ENCODE measurements around the gene ARID3C.

Gene ARID3C

GRCh38 chr9:34659592-34660253 lies 30.9 kb upstream of the ARID3C start:
- DNase-seq: peak in 1 of 2 experiments; percentile 9
- TF ChIP-seq POLR2A (IDR thresholded peaks at IDR 0.05; ENCODE audit: low read length) (no peak), GATA1 (IDR thresholded peaks at IDR 0.05; ENCODE audit: low read depth, low read length) (no peak)

- no peak for DNase-seq
- TF ChIP-seq GATA1 (IDR thresholded peaks at IDR 0.05; ENCODE audit: low read depth, low read length) (no peak), POLR2A (IDR thresholded peaks at IDR 0.05; ENCODE audit: low read length) (no peak)
Measured at GRCh38 chr9:34658461-34658860, 29.6 kb upstream of the ARID3C start.

GRCh38 chr9:34656992-34657391 lies 28.1 kb upstream of the ARID3C start:
- DNase-seq: no peak
- TF ChIP-seq GATA1 (IDR thresholded peaks at IDR 0.05; ENCODE audit: low read depth, low read length) (no peak), POLR2A (IDR thresholded peaks at IDR 0.05; ENCODE audit: low read length) (no peak)

- no peak for TF ChIP-seq GATA1 (IDR thresholded peaks at IDR 0.05; ENCODE audit: low read depth, low read length)
- TF ChIP-seq POLR2A (IDR thresholded peaks at IDR 0.05; ENCODE audit: low read length): no peak
Measured at GRCh38 chr9:34655394-34655793, 26.5 kb upstream of the ARID3C start.

GRCh38 chr9:34654323-34655051 lies 25.6 kb upstream of the ARID3C start:
- no peak for TF ChIP-seq GATA1 (IDR thresholded peaks at IDR 0.05; ENCODE audit: low read depth, low read length)
- no peak for TF ChIP-seq POLR2A (IDR thresholded peaks at IDR 0.05; ENCODE audit: low read length)
- DNase-seq: no peak

More at GRCh38 chr9:34655394-34655793, 26.5 kb upstream of the ARID3C start:
- no peak for DNase-seq

DNA sequence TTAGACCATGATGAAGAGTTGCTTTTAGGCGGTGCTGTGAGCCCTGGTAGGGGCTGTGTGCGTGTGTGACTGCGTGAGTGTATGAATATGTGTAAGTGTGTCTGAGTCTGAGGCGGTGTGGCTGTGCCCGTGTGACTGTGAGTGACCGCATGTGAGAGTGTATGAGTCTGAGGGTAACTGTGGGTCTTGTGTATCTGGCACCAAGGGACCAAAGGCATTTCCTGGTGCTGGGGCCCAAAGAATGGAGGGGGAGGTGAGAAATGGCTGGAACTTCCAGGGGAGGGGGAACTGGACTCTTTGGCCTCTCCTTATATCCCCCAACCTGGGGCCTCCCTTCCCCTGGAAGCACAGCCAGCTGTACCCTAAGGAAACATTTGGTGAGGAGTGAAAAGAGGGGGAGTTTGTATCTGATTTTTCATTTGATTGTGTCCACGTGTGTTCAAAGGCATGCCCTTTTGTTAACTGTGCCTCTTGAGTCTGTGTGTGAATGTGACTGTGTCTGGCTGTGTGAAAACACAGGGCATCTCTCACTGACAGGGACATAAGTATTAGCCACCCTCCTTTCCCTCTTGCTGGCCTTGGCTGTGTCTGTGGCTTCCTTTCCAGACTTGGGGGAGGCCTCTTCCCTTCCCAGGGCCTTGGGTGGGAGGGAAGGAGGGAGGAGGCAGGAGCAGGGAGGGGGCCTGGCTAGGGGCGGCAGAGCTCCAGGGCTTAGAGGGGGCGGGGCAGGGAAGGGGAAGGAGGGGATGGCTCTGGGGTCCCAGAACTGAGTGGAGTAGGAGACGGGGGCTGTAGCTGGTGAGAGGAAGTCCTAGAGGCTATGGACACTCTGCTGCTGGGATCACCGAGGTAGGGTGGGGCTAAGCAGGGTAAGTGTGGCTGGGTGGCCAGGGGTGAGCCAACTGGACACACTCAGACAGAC lies 24.5 kb upstream of the ARID3C start:
- DNase-seq: no peak
- TF ChIP-seq POLR2A (IDR thresholded peaks at IDR 0.05; ENCODE audit: low read length) (no peak), GATA1 (IDR thresholded peaks at IDR 0.05; ENCODE audit: low read depth, low read length) (no peak)

GRCh38 chr9:34652602-34653000 lies 23.7 kb upstream of the ARID3C start:
- no peak for TF ChIP-seq POLR2A (IDR thresholded peaks at IDR 0.05; ENCODE audit: low read length)
- DNase-seq: no peak

GRCh38 chr9:34651876-34652601 lies 23.2 kb upstream of the ARID3C start, which contains the start of gene IL11RA:
TSS of gene IL11RA (plus strand) at chr9:34652185. CDS start at chr9:34655218, 3,033 bp downstream.
- peak; percentile 89 to 90 for DNase-seq
- TF ChIP-seq POLR2A (IDR thresholded peaks at IDR 0.05; ENCODE audit: low read length) (peak; percentile 22), GATA1 (IDR thresholded peaks at IDR 0.05; ENCODE audit: low read depth, low read length) (no peak)

GRCh38 chr9:34651321-34651720 lies 22.5 kb upstream of the ARID3C start:
- DNase-seq: no peak
- TF ChIP-seq POLR2A (IDR thresholded peaks at IDR 0.05; ENCODE audit: low read length): no peak
- TF ChIP-seq GATA1 (IDR thresholded peaks at IDR 0.05; ENCODE audit: low read depth, low read length): no peak

GRCh38 chr9:34650816-34651215 lies 21.9 kb upstream of the ARID3C start:
- TF ChIP-seq GATA1 (IDR thresholded peaks at IDR 0.05; ENCODE audit: low read depth, low read length) (no peak), POLR2A (IDR thresholded peaks at IDR 0.05; ENCODE audit: low read length) (no peak)
- DNase-seq: no peak

GRCh38 chr9:34648673-34649072 lies 19.8 kb upstream of the ARID3C start:
- TF ChIP-seq GATA1 (IDR thresholded peaks at IDR 0.05; ENCODE audit: low read depth, low read length) (no peak), POLR2A (IDR thresholded peaks at IDR 0.05; ENCODE audit: low read length) (no peak)
- DNase-seq: no peak

- TF ChIP-seq POLR2A (IDR thresholded peaks at IDR 0.05; ENCODE audit: low read length) (no peak), GATA1 (IDR thresholded peaks at IDR 0.05; ENCODE audit: low read depth, low read length) (no peak)
- DNase-seq: peak; percentile 63 to 70
Measured at GRCh38 chr9:34647651-34648050, 18.8 kb upstream of the ARID3C start.

DNA sequence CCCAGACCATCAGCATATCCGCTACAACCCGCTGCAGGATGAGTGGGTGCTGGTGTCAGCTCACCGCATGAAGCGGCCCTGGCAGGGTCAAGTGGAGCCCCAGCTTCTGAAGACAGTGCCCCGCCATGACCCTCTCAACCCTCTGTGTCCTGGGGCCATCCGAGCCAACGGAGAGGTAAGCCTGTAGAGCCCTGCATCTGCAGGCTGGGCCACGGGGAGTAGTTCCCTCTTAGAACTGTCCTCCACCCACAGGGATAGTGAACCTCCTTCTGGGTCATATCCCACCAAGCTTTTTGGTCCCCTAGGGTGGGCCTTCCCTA lies 18.2 kb upstream of the ARID3C start:
- TF ChIP-seq GATA1 (IDR thresholded peaks at IDR 0.05; ENCODE audit: low read depth, low read length) (no peak), POLR2A (IDR thresholded peaks at IDR 0.05; ENCODE audit: low read length) (no peak)
- DNase-seq: no peak
